Stimulated activated CD4-positive, alpha-beta T cell treated with anti-CD3 and anti-CD28 coated beads, TNF-alpha, amount 100 ng/mL, for 1 hour (primary cell): ENCODE measurements around the gene PNMA8C.
"Not testable (repeated sequence)": the region's sequence is repeated elsewhere in the genome, so short reads cannot be mapped to it uniquely, and the experiment has no call there.

ENCODE experiments used
- DNase-seq, 3 donors: peaks; one replicate each; pipeline ENCODE4 v3.0.0-alpha.2; 2020; ENCODE audit warnings: low read depth in 3 of 3, low spot score in 1 of 3

Gene PNMA8C

GRCh38 chr19:46447824-46448223 is 19.1 kb upstream of the PNMA8C start:
- no peak for DNase-seq

- DNase-seq = no peak
Measured at GRCh38 chr19:46447006-46447405, 18.3 kb upstream of the PNMA8C start.

- DNase-seq = no peak
Measured at GRCh38 chr19:46446021-46446420, 17.3 kb upstream of the PNMA8C start.

- no peak for DNase-seq
Measured at GRCh38 chr19:46442808-46443450, 14.2 kb upstream of the PNMA8C start.

- DNase-seq = no peak
Measured at GRCh38 chr19:46441866-46442265, 13.1 kb upstream of the PNMA8C start.

- DNase-seq = not testable (repeated sequence)
Measured at GRCh38 chr19:46435689-46436088, 7.0 kb upstream of the PNMA8C start.

- DNase-seq = no peak
Measured at GRCh38 chr19:46435009-46435408, 6.3 kb upstream of the PNMA8C start.

GRCh38 chr19:46433470-46433869 is 4.7 kb upstream of the PNMA8C start:
- not testable (repeated sequence) for DNase-seq

- no peak for DNase-seq
Measured at GRCh38 chr19:46431824-46432223, 3.1 kb upstream of the PNMA8C start.

GRCh38 chr19:46429999-46430398 is 1.3 kb upstream of the PNMA8C start:
- DNase-seq = no peak

GRCh38 chr19:46427518-46428045 is 1.2 kb downstream of the PNMA8C start:
- no peak for DNase-seq

- no peak for DNase-seq
Measured at GRCh38 chr19:46426506-46427162, 2.1 kb downstream of the PNMA8C start.

GRCh38 chr19:46426035-46426505 is 2.7 kb downstream of the PNMA8C start:
- no peak for DNase-seq

- no peak for DNase-seq
Measured at GRCh38 chr19:46423188-46423587, 5.5 kb downstream of the PNMA8C start.

- no peak for DNase-seq
Measured at GRCh38 chr19:46422344-46422743, 6.4 kb downstream of the PNMA8C start.

GRCh38 chr19:46420056-46420455 is 8.7 kb downstream of the PNMA8C start:
- DNase-seq = no peak

- not testable (repeated sequence) for DNase-seq
Measured at GRCh38 chr19:46415804-46416709, 12.7 kb downstream of the PNMA8C start.

GRCh38 chr19:46414899-46415298 is 13.8 kb downstream of the PNMA8C start:
- not testable (repeated sequence) for DNase-seq

GRCh38 chr19:46413262-46414031 is 15.3 kb downstream of the PNMA8C start, which contains the start of gene CCDC8:
Gene CCDC8 (minus strand): TSS chr19:46413564. CDS start chr19:46412810, 754 bp downstream.
- DNase-seq = no peak

- DNase-seq = no peak
Measured at GRCh38 chr19:46412650-46413261, 16.0 kb downstream of the PNMA8C start.
